Nephron (organoid): Measurements from ENCODE around the gene PLCL2.
A peak's percentile ranks its signal among the peaks of the same experiment; 100 is the strongest.

Source experiments
- H3K27ac Mint-ChIP-seq, 3 experiments: 2 replicates each; pipeline ENCODE4 v1.8.0; 2020; ENCODE audit warnings: mixed read lengths in 3 of 3, mild to moderate bottlenecking in 2 of 3, moderate library complexity in 1 of 3
- H3K27me3 Mint-ChIP-seq: 2 replicates; pipeline ENCODE4 v1.8.0; 2021; ENCODE audit warnings: low read depth, mild to moderate bottlenecking, moderate library complexity, mixed read lengths
- H3K36me3 Mint-ChIP-seq: 2 replicates; pipeline ENCODE4 v1.8.0; 2020; ENCODE audit warnings: low read depth, mixed read lengths
- H3K4me1 Mint-ChIP-seq: 2 replicates; pipeline ENCODE4 v1.8.0; 2020; ENCODE audit warnings: mixed read lengths
- H3K4me3 Mint-ChIP-seq, 3 experiments: 2 replicates each; pipeline ENCODE4 v1.8.0; 2020; ENCODE audit warnings: mild to moderate bottlenecking in 3 of 3, mixed read lengths in 3 of 3, moderate library complexity in 2 of 3
- H3K9me3 Mint-ChIP-seq: 2 replicates; pipeline ENCODE4 v1.8.0; 2020; ENCODE audit warnings: mixed read lengths
- TF ChIP-seq, protein P1 (sequence below), 3 experiments: fragments of 200-600 bp; sonication (generic); IDR thresholded peaks; one replicate each; pipeline ENCODE4 v1.5.0; 2021; ENCODE audit warnings: antibody characterized with exemption in 3 of 3; ENCODE audit not compliant: unreplicated experiment in 3 of 3

Gene PLCL2

DNA sequence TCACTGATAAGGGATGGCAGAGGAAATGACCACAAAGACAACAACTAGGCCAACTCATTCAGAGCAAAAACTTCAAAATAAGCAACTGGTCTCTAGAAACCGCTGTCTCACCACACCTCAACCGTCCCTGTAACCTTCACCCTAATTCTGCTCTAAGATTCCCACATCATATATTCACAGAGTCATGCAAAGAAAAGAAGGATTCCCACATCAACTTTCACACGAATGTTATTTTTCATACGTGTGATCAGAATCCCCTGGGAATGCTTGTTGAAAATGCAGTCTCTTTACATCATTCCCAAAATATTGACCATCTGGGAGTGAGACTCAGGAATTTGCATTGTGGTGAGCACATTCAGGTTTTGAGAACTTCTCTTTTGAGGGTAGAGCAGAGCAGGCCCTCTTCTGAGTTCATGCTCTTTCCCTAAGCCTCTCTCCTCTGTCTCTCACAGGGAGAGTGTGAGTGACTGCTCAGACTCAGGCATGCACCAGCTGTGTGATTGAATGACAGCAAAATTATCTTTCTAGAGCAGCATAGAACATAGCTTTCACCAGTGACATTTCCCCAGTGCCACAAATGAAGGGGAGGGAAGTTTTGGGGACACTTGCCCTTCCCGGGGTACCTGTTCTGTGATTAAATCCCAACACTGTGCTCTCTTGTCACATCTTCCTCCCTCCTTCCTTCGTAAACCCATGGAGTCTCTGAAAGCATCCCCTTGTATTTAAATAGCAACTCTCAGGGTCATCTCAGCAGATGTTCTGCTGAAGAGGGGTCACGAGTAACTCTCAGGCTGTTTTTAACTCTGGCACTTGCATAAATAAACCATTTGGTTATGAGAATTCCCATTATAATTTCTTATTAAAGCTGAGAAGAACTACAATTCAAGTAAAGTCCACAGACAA lies 170.9 kb downstream of the PLCL2 start:
- TF ChIP-seq, protein P1, sequence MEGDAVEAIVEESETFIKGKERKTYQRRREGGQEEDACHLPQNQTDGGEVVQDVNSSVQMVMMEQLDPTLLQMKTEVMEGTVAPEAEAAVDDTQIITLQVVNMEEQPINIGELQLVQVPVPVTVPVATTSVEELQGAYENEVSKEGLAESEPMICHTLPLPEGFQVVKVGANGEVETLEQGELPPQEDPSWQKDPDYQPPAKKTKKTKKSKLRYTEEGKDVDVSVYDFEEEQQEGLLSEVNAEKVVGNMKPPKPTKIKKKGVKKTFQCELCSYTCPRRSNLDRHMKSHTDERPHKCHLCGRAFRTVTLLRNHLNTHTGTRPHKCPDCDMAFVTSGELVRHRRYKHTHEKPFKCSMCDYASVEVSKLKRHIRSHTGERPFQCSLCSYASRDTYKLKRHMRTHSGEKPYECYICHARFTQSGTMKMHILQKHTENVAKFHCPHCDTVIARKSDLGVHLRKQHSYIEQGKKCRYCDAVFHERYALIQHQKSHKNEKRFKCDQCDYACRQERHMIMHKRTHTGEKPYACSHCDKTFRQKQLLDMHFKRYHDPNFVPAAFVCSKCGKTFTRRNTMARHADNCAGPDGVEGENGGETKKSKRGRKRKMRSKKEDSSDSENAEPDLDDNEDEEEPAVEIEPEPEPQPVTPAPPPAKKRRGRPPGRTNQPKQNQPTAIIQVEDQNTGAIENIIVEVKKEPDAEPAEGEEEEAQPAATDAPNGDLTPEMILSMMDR (IDR thresholded peaks at IDR 0.05; ENCODE audit: unreplicated experiment in 3 of 3), result no peak
- Mint-ChIP-seq H3K27me3 (no peaks in the 10 kb centered on the region), H3K36me3 (peaks cover 30% of the 10 kb centered on the region), H3K27ac (peak overlapping the region; percentile 14 to 56 (median 28)), H3K4me1 (peaks cover 10% of the 10 kb centered on the region), H3K4me3 (no peak overlapping the region), H3K9me3 (peaks cover 25% of the 10 kb centered on the region)

DNA sequence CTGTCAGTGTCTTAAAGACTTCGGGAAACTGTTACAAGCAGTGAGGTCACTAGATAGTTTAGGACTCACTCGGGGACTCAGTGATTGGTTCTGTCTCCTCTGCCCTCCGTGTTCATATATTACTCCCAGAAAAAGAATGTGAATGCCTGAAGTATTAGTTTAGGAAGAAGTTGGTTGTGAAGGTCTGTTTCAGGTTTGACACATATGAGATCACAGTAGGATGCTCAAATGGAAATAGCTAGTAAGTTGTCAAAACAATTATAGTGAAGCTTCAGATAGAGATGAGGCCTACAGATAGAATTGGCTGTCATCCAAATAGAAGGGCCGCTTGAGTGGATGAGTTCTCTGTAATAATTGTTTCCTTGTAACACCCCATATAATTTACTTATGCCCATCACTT lies 172.6 kb downstream of the PLCL2 start:
- Mint-ChIP-seq H3K27me3 (no peaks in the 10 kb centered on the region), H3K27ac (no peak overlapping the region), H3K4me1 (peaks cover 10% of the 10 kb centered on the region), H3K36me3 (peaks cover 20% of the 10 kb centered on the region), H3K9me3 (peaks cover 15% of the 10 kb centered on the region), H3K4me3 (no peak overlapping the region)
- TF ChIP-seq, protein P1 (IDR thresholded peaks at IDR 0.05; ENCODE audit: unreplicated experiment in 3 of 3), result no peak

DNA sequence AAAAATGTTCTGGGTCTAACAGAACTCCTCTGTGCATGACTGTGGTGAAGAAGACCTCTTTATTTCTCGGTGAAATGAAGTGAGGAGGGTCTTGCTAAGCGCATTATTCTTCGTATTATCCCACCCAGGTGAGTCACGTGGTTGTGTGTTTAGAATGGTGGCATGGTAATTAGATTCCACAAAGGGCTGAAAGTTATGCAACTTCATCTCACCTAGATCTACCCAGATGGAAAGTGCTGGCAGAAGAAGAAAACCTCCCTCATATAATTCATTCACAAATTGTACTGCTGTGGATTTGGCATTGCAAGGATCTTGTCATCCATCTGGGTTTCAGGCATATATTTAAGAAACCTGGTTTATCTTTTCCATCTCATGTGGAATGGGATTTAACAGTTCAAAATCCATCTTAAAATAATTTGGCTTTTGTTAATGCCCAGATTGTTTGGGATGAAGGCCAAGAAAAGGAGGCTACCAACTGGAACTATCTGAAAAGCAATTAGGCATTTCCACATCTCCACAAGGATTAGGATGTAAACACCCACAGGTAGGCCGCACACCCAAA lies 175.3 kb downstream of the PLCL2 start:
- peaks cover 6% of the 10 kb centered on the region for H3K36me3 Mint-ChIP-seq
- H3K27ac Mint-ChIP-seq, result no peak overlapping the region
- H3K27me3 Mint-ChIP-seq, result no peaks in the 10 kb centered on the region
- TF ChIP-seq, protein P1 (IDR thresholded peaks at IDR 0.05; ENCODE audit: unreplicated experiment in 3 of 3), result no peak
- peaks cover 23% of the 10 kb centered on the region for H3K4me1 Mint-ChIP-seq
- peaks cover 2% of the 10 kb centered on the region for H3K9me3 Mint-ChIP-seq
- H3K4me3 Mint-ChIP-seq, result no peak overlapping the region

DNA sequence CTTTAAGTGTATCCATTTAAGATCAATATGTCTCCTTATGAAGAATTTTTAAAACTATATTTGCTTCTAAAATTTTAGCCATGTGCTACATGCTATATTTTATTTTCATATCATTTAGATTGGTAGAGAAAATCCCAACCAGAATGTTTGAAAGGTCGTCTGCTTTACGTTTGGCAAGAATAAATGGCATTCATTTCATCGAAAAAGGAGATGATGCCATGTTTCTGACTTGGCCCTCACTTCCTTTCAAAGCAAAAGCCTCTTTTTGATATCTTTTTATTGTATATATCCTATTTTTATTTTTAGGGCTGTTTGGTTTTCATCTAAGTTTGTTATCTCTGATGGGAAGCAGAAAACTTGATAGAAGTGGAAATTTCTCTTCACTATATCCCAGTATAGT lies 176.2 kb downstream of the PLCL2 start:
- Mint-ChIP-seq H3K36me3 (peaks cover 6% of the 10 kb centered on the region), H3K27me3 (no peaks in the 10 kb centered on the region), H3K4me1 (peaks cover 24% of the 10 kb centered on the region), H3K27ac (no peak overlapping the region), H3K4me3 (no peak overlapping the region), H3K9me3 (peaks cover under 1% of the 10 kb centered on the region)
- TF ChIP-seq, protein P1 (IDR thresholded peaks at IDR 0.05; ENCODE audit: unreplicated experiment in 3 of 3), result no peak

DNA sequence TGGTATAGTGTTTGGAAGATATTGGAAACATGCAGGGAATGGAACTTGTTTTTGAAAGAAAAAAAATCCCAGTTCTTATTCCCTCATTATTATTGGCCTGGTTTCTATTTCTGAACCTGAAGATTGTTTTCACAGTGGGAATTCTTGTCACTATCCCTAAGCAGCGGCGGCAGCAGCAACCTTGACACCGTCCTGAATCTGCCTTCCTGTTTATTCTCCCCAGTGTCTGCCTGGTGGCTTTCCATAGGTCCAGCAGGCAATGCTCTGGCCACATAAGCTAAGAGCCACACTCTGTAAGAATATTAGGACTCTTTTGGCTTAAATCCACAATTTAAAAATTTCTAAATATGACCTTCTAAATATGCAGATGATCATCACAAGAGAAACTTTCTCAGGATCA lies 178.0 kb downstream of the PLCL2 start:
- peaks cover 6% of the 10 kb centered on the region for H3K36me3 Mint-ChIP-seq
- no peak overlapping the region for H3K4me3 Mint-ChIP-seq
- TF ChIP-seq, protein P1 (IDR thresholded peaks at IDR 0.05; ENCODE audit: unreplicated experiment in 3 of 3), result no peak
- no peak overlapping the region for H3K27ac Mint-ChIP-seq
- peaks cover 26% of the 10 kb centered on the region for H3K4me1 Mint-ChIP-seq
- no peaks in the 10 kb centered on the region for H3K9me3 Mint-ChIP-seq
- H3K27me3 Mint-ChIP-seq, result no peaks in the 10 kb centered on the region
